Breast epithelium (tissue), 4 donors: ENCODE measurements around the gene TIGD1. TPM values are rescaled to one million over a fixed set of nuclear protein-coding genes. Genes with fewer than 3 reads are reported as not detected.

Experiments used
- DNase-seq, 2 donors: peaks; one replicate each; pipeline ENCODE4 v3.0.0-alpha.2; 2019; ENCODE audit warnings: low spot score in 2 of 2
- H3K27ac ChIP-seq, 2 donors: fragments of 200-600 bp; sonication (generic) in 1 of 2; one replicate each; pipeline ENCODE4 v1.5.1; 2016 to 2019; ENCODE audit warnings: mild to moderate bottlenecking in 1 of 2
- H3K27me3 ChIP-seq, 2 donors: fragments of 200-600 bp; sonication (generic) in 1 of 2; one replicate each; pipeline versions ENCODE4 v1.5.1 to v1.6.0; 2017 to 2019; ENCODE audit warnings: control low read depth in 1 of 2, mild to moderate bottlenecking in 1 of 2
- H3K36me3 ChIP-seq: fragments of 200-600 bp; one replicate; pipeline ENCODE4 v1.5.1; 2019
- H3K4me1 ChIP-seq, 2 donors: fragments of 200-600 bp; sonication (generic); one replicate each; pipeline ENCODE4 v1.5.1; 2016 to 2019; ENCODE audit warnings: control low read depth in 1 of 2
- H3K4me3 ChIP-seq, 3 donors: fragments of 200-600 bp; sonication (generic); 1 replicate in 2 of 3; 2 replicates in 1 of 3; pipeline ENCODE4 v1.5.1; 2016 to 2019; ENCODE audit warnings: mild to moderate bottlenecking in 3 of 3, moderate library complexity in 2 of 3
- H3K9me3 ChIP-seq, 2 donors: fragments of 200-600 bp; sonication (generic) in 1 of 2; one replicate each; pipeline ENCODE4 v1.5.1; 2016 to 2019; ENCODE audit warnings: control low read depth in 1 of 2
- POLR2A ChIP-seq: fragments of 450-650 bp; IDR thresholded peaks from one replicate; pipeline ENCODE4 v1.6.1; 2016; ENCODE audit warnings: antibody characterized with exemption, mild to moderate bottlenecking, moderate library complexity
- POLR2AphosphoS5 ChIP-seq, 3 donors: sonication (generic); formaldehyde crosslinking; IDR thresholded peaks; one replicate each; pipeline ENCODE4 v1.6.1; 2017; ENCODE audit warnings: antibody characterized with exemption in 3 of 3
- intact Hi-C: fragments of 100-400 bp; cut with DNase I; formaldehyde crosslinking; loops from one replicate; pipeline ENCODE4 v1.15.1; 2023; ENCODE audit warnings: low total_unique reads
- total RNA-seq, 3 donors: library from RNA; depleted of rRNA; stranded (reverse); fragments of >200 nt; gene quantifications; one replicate each; pipeline ENCODE4 v1.1.0, GENCODE V29; 2016
- TF ChIP-seq, protein P1 (sequence below), 3 donors: fragments of 450-650 bp; IDR thresholded peaks; one replicate each; pipeline ENCODE4 v1.5.1; 2016 to 2017; ENCODE audit warnings: antibody characterized with exemption in 3 of 3, mild to moderate bottlenecking in 3 of 3, moderate library complexity in 3 of 3

The TIGD1 gene
- total RNA-seq: 1 to 10 TPM; 2.9 to 5.6 (median 5.0) TPM

DNA sequence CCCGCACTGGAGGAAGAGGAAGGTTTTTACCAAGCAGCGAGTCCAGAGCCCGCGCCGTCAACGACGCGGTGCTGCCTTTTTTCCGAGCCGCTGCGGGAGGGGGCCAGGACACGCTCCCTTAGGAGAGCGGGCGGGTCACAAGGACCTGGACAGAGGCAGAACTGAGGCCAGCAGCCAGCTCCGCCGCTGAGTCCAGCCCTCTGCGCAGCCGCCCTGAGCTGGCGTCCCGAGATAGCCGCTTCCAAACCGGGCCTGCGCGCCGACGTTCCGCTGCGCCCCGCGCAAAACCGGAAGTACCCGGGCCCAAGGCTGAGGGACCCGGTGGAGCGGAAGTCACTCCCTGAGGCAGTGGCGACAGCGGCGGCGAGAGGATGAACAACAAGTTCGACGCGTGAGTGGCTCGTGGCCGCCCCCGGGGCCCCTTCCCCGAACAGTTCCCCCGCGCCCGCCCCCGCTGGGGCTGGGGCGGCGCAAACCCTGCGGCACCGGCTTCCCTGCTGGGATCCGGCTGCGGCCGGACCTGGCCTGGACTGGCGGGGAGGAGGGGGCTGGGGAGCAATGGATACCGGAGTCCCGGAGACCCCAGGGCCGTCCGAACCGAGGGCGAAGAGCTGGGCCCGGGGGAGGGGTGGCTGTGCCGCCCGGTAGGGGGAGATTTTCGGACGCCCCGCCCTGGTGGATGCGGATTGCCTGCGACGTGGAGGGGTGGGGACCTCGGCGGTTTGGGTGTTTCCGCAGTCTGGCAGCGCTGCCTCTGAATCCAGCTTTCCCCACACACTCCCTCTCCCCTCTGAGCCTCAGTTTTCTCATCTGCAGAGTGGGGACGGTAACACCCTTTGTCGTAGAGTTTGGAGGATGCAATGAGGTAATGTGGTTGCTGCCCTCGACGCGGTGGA is at the start of gene TIGD1, which contains the start of gene EIF4E2:
Gene TIGD1 (minus strand): TSS at position 204 of the 896 bp plus-strand sequence. CDS start 675 bp downstream, outside the sequence.
Gene EIF4E2 (plus strand): TSS at position 336 of the 896 bp plus-strand sequence. CDS start 36 bp downstream, at position 372.
- Histone ChIP-seq H3K4me3 (peak within 1 kb of the TSS; percentile 87 to 93 (median 87)), H3K27me3 (no peaks in the 10 kb centered on the region), H3K36me3 (no peaks in the 10 kb centered on the region), H3K4me1 (peaks cover 0 to 7% of the 10 kb centered on the region in 2 donors), H3K9me3 (no peaks in the 10 kb centered on the region), H3K27ac (peak within 1 kb of the TSS; percentile 98 to 99)
- intact Hi-C loops: no loop called here
- DNase-seq: peak; percentile 89 to 93
- peak; percentile 64 for TF ChIP-seq POLR2A
- TF ChIP-seq POLR2AphosphoS5 (IDR thresholded peaks at IDR 0.05): peak; percentile 63 to 85 (median 77)
- TF ChIP-seq, protein P1, sequence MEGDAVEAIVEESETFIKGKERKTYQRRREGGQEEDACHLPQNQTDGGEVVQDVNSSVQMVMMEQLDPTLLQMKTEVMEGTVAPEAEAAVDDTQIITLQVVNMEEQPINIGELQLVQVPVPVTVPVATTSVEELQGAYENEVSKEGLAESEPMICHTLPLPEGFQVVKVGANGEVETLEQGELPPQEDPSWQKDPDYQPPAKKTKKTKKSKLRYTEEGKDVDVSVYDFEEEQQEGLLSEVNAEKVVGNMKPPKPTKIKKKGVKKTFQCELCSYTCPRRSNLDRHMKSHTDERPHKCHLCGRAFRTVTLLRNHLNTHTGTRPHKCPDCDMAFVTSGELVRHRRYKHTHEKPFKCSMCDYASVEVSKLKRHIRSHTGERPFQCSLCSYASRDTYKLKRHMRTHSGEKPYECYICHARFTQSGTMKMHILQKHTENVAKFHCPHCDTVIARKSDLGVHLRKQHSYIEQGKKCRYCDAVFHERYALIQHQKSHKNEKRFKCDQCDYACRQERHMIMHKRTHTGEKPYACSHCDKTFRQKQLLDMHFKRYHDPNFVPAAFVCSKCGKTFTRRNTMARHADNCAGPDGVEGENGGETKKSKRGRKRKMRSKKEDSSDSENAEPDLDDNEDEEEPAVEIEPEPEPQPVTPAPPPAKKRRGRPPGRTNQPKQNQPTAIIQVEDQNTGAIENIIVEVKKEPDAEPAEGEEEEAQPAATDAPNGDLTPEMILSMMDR (IDR thresholded peaks at IDR 0.05): peak in 2 of 3 donors; percentile 42 to 55

DNA sequence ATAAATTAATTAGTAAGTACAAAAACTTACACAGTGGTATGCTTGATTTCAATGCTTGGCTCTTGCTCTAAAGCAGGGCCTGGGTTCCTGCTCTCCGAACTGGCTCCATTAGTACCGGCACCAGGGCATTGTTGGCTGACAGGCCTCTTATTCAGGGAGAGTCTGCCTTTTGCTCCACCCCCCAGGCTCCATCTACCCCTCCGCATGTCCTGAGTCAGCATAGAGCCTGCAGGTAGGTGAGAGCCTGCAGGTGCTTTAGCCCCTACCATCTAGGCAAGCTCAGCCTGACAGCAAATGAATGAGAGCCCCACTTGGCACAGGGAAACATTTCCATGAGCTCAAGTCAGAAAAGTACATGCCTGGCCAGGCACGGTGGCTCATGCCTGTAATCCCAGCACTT is 47.9 kb upstream of the TIGD1 start:
- no peak overlapping the region for H3K4me3 ChIP-seq
- TF ChIP-seq, protein P1 (IDR thresholded peaks at IDR 0.05): no peak
- no peaks in the 10 kb centered on the region for H3K4me1 ChIP-seq
- no peaks in the 10 kb centered on the region for H3K36me3 ChIP-seq
- no peak overlapping the region for H3K27ac ChIP-seq
- no peaks in the 10 kb centered on the region for H3K9me3 ChIP-seq
- intact Hi-C loops: no loop called here
- DNase-seq: no peak
- H3K27me3 ChIP-seq: no peaks in the 10 kb centered on the region

DNA sequence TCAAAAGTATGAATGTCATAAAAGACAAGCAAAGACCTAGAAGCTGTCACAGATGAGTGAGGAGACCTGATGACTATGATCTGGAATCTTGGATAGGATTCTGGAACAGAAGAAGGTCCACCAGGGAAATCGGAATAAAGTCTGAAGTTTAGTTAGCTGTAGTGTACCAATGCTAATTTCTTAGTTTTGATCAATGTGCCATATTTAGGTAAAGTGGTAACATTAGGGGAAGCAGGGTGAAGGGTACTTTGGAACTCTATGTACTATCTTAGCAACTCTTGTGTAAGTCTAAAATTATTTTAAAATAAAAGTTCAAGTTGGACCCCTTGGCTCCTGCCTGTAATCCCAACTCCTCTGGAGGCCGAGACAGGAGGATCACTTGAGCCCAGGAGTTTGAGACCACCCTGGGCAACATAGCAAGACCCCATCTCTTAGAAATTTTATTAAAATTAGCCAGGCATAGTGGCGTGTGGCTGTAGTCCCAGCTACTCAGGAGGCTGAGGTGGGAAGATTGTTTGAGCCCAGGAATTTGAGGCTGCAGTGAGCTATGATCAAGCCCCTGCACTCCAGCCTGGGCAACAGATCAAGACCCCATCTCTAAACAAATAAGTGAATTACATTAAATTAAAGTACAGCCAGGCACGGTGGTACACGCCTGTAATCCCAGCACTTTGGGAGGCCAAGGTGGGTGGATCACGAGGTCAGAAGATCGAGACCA is 47.2 kb upstream of the TIGD1 start:
- no peaks in the 10 kb centered on the region for H3K9me3 ChIP-seq
- H3K27ac ChIP-seq: no peak overlapping the region
- H3K4me3 ChIP-seq: no peak overlapping the region
- no peaks in the 10 kb centered on the region for H3K27me3 ChIP-seq
- H3K4me1 ChIP-seq: no peaks in the 10 kb centered on the region
- TF ChIP-seq POLR2AphosphoS5 (IDR thresholded peaks at IDR 0.05) (no peak), POLR2A (no peak)
- TF ChIP-seq, protein P1 (IDR thresholded peaks at IDR 0.05): no peak
- no peak for DNase-seq
- no peaks in the 10 kb centered on the region for H3K36me3 ChIP-seq
- intact Hi-C loops: no loop called here

DNA sequence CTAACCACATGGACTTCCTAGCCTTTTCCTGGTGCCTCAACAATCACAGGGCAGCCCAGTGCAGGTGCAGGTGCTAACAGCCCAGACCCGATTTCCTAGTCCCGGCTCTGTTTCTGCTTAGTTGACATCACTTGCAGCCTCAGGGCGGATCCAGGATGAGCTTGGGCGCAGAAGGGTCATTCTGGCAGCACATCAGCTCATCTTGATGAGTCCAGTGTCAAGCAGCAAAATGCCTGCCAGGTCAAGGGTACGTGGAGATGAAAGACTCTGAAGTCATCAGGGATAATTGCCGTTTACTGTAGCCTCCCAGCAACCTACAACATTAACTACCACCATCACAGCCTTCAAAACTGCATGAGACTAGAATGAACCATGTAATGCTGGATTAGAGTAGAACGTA is 43.6 kb upstream of the TIGD1 start:
- Histone ChIP-seq H3K27me3 (no peaks in the 10 kb centered on the region), H3K4me1 (no peaks in the 10 kb centered on the region), H3K4me3 (no peak overlapping the region), H3K36me3 (no peaks in the 10 kb centered on the region), H3K27ac (peak overlapping the region in 1 of 2 donors; percentile 66), H3K9me3 (no peaks in the 10 kb centered on the region)
- TF ChIP-seq POLR2A (no peak), POLR2AphosphoS5 (IDR thresholded peaks at IDR 0.05) (no peak)
- TF ChIP-seq, protein P1 (IDR thresholded peaks at IDR 0.05): no peak
- DNase-seq: no peak
- intact Hi-C loops: no loop called here
